ENCODE results near the gene PRAMEF11.

PRAMEF11 gene

GRCh38 chr1:12778907-12779306 lies 52.3 kb downstream of the PRAMEF11 start:
- Histone ChIP-seq H3K9ac (ENCODE audit: insufficient read length, low read depth) (no peak overlapping the region), H3K27me3 (ENCODE audit: insufficient read depth, insufficient read length) (no peaks in the 10 kb centered on the region), H3K9me3 (ENCODE audit: insufficient read depth, low read length) (peaks cover under 1% of the 10 kb centered on the region; the same call in 1 of the 2 replicates), H3K36me3 (ENCODE audit: insufficient read depth, insufficient read length, low read length) (no peaks in the 10 kb centered on the region), H3K4me1 (ENCODE audit: insufficient read depth, insufficient read length) (no peaks in the 10 kb centered on the region), H3K4me3 (ENCODE audit: insufficient read length, low read depth) (no peak overlapping the region)
- DNase-seq (ENCODE audit: low read depth, low spot score): no peak
- TF ChIP-seq SUZ12 (IDR thresholded peaks at IDR 0.05; ENCODE audit: extremely low read depth, insufficient read depth, insufficient read length): no peak
- TF ChIP-seq YY1 (IDR thresholded peaks at IDR 0.05; ENCODE audit: insufficient read depth, insufficient read length): no peak
- TF ChIP-seq ZNF274 (IDR thresholded peaks at IDR 0.05; ENCODE audit: low read depth, low read length): no peak

GRCh38 chr1:12778061-12778460 lies 53.1 kb downstream of the PRAMEF11 start:
- Histone ChIP-seq H3K4me1 (ENCODE audit: insufficient read depth, insufficient read length) (no peaks in the 10 kb centered on the region), H3K9ac (ENCODE audit: insufficient read length, low read depth) (no peak overlapping the region), H3K4me3 (ENCODE audit: insufficient read length, low read depth) (no peak overlapping the region), H3K36me3 (ENCODE audit: insufficient read depth, insufficient read length, low read length) (no peaks in the 10 kb centered on the region), H3K9me3 (ENCODE audit: insufficient read depth, low read length) (no peaks in the 10 kb centered on the region), H3K27me3 (ENCODE audit: insufficient read depth, insufficient read length) (no peaks in the 10 kb centered on the region)
- DNase-seq (ENCODE audit: low read depth, low spot score): no peak
- TF ChIP-seq SUZ12 (IDR thresholded peaks at IDR 0.05; ENCODE audit: extremely low read depth, insufficient read depth, insufficient read length): no peak
- no peak for TF ChIP-seq ZNF274 (IDR thresholded peaks at IDR 0.05; ENCODE audit: low read depth, low read length)
- TF ChIP-seq YY1 (IDR thresholded peaks at IDR 0.05; ENCODE audit: insufficient read depth, insufficient read length): no peak

- H3K9ac ChIP-seq (ENCODE audit: insufficient read length, low read depth): no peak overlapping the region
- H3K4me1 ChIP-seq (ENCODE audit: insufficient read depth, insufficient read length): no peaks in the 10 kb centered on the region
- DNase-seq (ENCODE audit: low read depth, low spot score): no peak
- no peaks in the 10 kb centered on the region for H3K27me3 ChIP-seq (ENCODE audit: insufficient read depth, insufficient read length)
- H3K4me3 ChIP-seq (ENCODE audit: insufficient read length, low read depth): no peak overlapping the region
- H3K36me3 ChIP-seq (ENCODE audit: insufficient read depth, insufficient read length, low read length): no peaks in the 10 kb centered on the region
- TF ChIP-seq SUZ12 (IDR thresholded peaks at IDR 0.05; ENCODE audit: extremely low read depth, insufficient read depth, insufficient read length) (no peak), ZNF274 (IDR thresholded peaks at IDR 0.05; ENCODE audit: low read depth, low read length) (no peak), YY1 (IDR thresholded peaks at IDR 0.05; ENCODE audit: insufficient read depth, insufficient read length) (no peak)
- no peaks in the 10 kb centered on the region for H3K9me3 ChIP-seq (ENCODE audit: insufficient read depth, low read length)
These were observed 54.2 kb downstream of the PRAMEF11 start for GRCh38 chr1:12776801-12777557.

GRCh38 chr1:12775443-12775842 lies 55.8 kb downstream of the PRAMEF11 start:
- Histone ChIP-seq H3K9me3 (ENCODE audit: insufficient read depth, low read length) (no peaks in the 10 kb centered on the region), H3K4me1 (ENCODE audit: insufficient read depth, insufficient read length) (no peaks in the 10 kb centered on the region), H3K9ac (ENCODE audit: insufficient read length, low read depth) (no peak overlapping the region), H3K36me3 (ENCODE audit: insufficient read depth, insufficient read length, low read length) (no peaks in the 10 kb centered on the region), H3K27me3 (ENCODE audit: insufficient read depth, insufficient read length) (no peaks in the 10 kb centered on the region), H3K4me3 (ENCODE audit: insufficient read length, low read depth) (no peak overlapping the region)
- no peak for DNase-seq (ENCODE audit: low read depth, low spot score)
- TF ChIP-seq ZNF274 (IDR thresholded peaks at IDR 0.05; ENCODE audit: low read depth, low read length): no peak
- TF ChIP-seq YY1 (IDR thresholded peaks at IDR 0.05; ENCODE audit: insufficient read depth, insufficient read length): no peak
- TF ChIP-seq SUZ12 (IDR thresholded peaks at IDR 0.05; ENCODE audit: extremely low read depth, insufficient read depth, insufficient read length): no peak

- TF ChIP-seq YY1 (IDR thresholded peaks at IDR 0.05; ENCODE audit: insufficient read depth, insufficient read length) (no peak), SUZ12 (IDR thresholded peaks at IDR 0.05; ENCODE audit: extremely low read depth, insufficient read depth, insufficient read length) (no peak), ZNF274 (IDR thresholded peaks at IDR 0.05; ENCODE audit: low read depth, low read length) (no peak)
- no peak overlapping the region for H3K4me3 ChIP-seq (ENCODE audit: insufficient read length, low read depth)
- H3K4me1 ChIP-seq (ENCODE audit: insufficient read depth, insufficient read length): no peaks in the 10 kb centered on the region
- H3K9me3 ChIP-seq (ENCODE audit: insufficient read depth, low read length): no peaks in the 10 kb centered on the region
- no peaks in the 10 kb centered on the region for H3K36me3 ChIP-seq (ENCODE audit: insufficient read depth, insufficient read length, low read length)
- DNase-seq (ENCODE audit: low read depth, low spot score): no peak
- no peak overlapping the region for H3K9ac ChIP-seq (ENCODE audit: insufficient read length, low read depth)
- no peaks in the 10 kb centered on the region for H3K27me3 ChIP-seq (ENCODE audit: insufficient read depth, insufficient read length)
These were observed 56.3 kb downstream of the PRAMEF11 start for GRCh38 chr1:12774801-12775345.
